Measurements from ENCODE around the gene PDE4B.

Gene PDE4B

GRCh38 chr1:66323958-66324625 lies 531.4 kb downstream of the PDE4B start:
- no peak for DNase-seq

DNA sequence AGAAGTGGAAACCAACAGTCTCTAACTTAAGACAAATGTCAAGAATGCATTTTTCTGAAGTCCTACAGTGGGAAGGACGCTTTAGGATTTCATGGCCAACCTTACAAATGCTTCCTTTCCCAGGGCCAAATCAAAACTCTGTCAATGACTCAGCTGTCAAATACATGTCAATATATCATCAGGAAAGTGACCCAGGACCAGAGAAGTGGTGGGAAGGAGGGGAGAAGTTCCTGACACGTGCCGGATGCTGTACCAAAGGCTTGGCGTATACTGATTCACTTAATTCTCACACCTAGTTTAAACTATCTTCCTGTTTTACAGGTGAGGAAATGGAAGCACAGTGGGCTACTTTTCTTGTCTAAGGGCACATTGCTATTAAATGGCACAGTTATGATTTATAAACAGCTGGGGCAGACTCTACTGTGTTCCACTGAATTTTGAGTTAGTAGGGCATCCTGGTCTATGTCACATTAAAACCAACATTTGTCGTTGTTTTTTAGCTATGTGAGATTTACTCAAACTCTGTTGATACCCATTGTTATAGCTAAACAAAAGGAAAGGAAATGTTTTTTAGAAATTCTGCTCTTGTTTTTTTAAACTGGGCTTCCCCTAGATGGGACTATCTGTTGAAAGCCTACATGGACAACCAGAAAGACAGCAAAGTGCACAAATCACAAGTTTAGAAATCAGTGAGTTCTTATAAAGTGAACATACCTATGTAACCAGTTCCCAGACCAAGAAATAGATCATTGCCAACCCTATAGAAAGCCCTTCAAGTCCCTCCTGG lies 533.1 kb downstream of the PDE4B start:
- no peak for DNase-seq

DNA sequence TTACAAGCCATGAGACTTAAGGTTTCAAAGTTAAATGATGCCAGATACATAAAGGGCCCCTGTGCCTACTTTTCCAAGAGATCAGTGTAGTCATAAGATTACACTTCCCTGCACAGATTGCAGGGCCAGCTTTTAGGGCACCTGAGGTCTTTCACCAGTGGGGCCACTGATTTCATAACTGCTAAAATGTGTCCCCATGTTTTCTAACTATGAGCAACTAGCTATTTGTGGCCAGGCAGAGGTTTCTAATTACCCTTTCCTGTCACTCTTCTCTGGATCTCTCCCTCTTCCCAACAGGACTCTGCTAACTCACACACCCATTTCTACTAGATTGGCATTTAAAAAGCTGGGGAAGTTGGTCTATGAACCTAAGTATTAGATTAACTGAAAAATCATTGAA lies 534.2 kb downstream of the PDE4B start:
- no peak for DNase-seq

GRCh38 chr1:66327588-66327987 lies 534.9 kb downstream of the PDE4B start:
- DNase-seq: no peak

DNA sequence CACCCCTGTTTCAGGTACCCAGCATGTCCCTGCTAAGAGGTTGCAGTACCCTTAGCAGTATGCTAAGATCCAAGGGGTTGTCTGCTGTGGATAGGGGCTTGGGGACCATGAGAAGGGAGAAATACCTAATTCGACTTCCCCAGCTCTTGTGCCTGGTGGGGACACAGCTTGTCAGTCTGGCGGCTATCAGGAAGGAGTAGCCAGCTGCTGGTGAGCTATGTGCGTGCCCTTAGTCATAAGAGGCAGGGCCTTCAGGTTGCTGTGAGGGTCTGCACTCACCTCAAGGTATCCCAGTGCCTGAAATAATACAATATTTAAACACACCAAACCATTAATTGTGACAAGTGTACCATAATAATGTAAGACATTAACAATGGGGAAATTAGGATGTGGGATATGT lies 536.2 kb downstream of the PDE4B start:
- DNase-seq: no peak

DNA sequence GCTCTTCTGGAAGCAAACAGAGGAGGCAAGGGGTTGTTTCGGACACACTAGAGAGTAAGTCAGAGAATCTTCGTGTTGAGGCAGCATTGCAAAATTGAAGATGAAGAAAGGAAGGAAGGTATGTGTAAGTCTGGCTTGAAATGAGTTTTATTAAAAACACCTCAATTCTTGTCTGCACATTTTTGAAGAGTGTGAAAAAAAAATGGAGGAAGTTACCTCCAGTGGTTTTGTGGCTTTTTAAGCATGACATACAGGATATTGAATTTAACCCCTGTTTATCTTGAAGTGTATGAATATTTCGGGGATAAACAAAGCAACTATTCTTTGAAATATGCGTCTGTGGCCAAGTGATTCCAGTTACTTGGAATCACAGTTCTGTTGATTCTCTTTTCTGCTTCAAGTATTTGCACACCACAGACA lies 538.0 kb downstream of the PDE4B start:
- no peak for DNase-seq

DNA sequence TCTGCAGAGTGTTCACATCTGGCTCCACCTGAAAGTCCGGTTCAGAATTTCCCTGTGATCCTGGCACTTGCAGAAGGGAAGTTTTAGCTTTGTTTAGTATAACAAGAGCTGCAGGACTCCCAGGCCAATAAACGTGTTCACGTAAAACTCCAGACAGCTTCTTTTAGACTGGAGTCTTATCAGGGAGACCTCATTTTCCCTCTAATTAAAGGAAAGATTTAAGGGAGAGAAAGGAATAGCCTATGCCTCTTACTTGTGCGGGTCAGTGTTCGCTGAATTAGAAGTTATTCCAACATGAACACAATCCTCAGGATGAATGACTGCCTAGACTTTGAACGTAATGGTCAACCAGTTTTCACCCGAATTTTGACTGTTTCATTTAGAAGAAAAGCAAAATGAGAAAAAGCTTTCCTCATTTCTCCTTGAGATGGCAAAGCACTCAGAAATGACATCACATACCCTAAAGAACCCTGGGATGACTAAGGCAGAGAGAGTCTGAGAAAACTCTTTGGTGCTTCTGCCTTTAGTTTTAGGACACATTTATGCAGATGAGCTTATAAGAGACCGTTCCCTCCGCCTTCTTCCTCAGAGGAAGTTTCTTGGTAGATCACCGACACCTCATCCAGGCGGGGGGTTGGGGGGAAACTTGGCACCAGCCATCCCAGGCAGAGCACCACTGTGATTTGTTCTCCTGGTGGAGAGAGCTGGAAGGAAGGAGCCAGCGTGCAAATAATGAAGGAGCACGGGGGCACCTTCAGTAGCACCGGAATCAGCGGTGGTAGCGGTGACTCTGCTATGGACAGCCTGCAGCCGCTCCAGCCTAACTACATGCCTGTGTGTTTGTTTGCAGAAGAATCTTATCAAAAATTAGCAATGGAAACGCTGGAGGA lies 539.2 kb downstream of the PDE4B start:
- peak; percentile 52 for DNase-seq

- DNase-seq: no peak
Observed at GRCh38 chr1:66332548-66332901, 539.8 kb downstream of the PDE4B start.

DNA sequence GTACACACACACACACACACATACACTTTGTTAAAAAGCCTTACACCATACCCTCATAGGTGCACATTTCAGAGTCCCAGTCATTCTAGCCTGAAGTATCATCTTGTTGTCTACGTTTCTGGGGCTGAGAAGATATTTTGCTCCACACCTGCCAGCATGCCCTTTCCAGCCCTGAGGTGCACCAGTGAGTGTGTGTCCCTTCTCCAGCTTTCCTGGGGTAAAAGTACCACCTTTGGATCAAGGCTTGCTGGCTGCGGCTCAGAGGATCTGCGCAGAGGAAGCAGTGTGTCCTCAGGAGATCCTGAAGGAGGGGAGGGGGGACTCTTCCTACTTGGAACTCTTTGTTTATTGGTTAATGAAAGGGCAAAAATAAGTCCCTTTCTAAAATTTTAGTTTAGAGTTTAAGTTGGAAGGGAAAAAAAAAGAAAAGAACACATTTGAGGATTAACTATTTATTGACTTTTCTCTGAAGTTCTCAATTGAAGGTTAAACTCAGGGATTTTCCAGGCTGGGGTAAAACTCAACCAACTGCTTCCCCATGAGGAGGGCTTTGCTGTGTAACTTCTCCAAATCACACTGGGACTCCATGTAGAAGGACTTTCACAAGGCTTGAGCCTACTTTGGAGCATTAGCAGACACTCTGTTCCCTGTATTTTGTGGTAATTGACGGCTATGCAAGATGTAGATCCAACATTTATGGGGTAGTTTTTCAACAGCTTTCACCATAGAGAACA lies 540.9 kb downstream of the PDE4B start:
- DNase-seq: peak; percentile 31

GRCh38 chr1:66334318-66334717 lies 541.6 kb downstream of the PDE4B start:
- peak; percentile 22 for DNase-seq

DNA sequence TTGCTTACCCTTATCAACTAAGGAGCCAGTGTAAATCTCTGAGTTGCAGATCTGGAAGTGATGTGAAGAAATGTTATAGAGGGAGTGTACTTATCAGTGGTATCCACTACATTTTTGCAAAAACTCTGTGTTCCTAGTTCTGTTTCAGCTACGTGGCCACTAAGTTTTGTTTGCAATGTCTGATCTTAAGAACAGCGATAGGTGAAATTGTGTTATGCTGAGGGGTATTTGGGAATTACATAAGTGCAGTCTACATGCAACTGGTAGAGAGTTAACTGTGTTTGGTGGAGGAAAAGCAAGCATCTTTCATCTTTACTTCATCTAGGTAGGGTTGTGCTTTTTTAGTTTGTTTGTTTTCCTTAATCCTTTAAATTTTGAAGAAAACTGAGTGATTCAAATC lies 542.4 kb downstream of the PDE4B start:
- no peak for DNase-seq

GRCh38 chr1:66335859-66336640 lies 543.4 kb downstream of the PDE4B start:
- peak; percentile 72 for DNase-seq

- DNase-seq: no peak
Observed at GRCh38 chr1:66336641-66336990, 543.9 kb downstream of the PDE4B start.

- no peak for DNase-seq
Observed at GRCh38 chr1:66337249-66337648, 544.6 kb downstream of the PDE4B start.

- no peak for DNase-seq
Observed at GRCh38 chr1:66339944-66340343, 547.2 kb downstream of the PDE4B start.

DNA sequence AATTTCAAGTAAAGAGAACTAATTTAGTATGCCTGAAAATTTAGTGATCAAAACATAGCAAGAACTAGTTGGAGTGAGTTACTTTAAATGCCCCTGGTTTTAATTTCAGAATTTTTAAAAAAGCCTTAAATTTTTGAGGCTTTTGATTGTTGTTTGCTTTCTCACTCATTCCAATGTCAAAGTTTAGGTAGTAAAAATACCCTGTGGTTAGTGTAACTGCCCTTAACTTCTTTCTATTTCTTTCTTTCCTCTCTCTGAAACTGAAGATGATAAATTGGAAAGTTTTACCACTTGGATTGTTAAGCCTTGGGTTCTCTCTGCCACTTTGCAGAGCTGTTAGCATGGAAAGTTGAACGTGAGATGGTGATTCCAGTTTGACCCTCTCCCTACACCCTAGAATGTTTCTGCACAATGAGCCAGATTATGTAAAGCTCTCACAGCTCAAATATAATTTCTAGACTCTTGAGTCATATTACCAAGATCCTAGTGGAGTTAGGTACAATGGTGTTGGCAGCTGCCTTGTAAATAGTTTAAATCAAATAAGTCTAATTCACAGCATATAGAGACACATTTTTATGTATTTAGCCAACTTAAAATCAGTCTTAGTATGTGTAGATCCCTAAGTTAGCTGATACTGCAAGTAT lies 548.9 kb downstream of the PDE4B start:
- no peak for DNase-seq

- DNase-seq: no peak
Observed at GRCh38 chr1:66342707-66343106, 550.0 kb downstream of the PDE4B start.

DNA sequence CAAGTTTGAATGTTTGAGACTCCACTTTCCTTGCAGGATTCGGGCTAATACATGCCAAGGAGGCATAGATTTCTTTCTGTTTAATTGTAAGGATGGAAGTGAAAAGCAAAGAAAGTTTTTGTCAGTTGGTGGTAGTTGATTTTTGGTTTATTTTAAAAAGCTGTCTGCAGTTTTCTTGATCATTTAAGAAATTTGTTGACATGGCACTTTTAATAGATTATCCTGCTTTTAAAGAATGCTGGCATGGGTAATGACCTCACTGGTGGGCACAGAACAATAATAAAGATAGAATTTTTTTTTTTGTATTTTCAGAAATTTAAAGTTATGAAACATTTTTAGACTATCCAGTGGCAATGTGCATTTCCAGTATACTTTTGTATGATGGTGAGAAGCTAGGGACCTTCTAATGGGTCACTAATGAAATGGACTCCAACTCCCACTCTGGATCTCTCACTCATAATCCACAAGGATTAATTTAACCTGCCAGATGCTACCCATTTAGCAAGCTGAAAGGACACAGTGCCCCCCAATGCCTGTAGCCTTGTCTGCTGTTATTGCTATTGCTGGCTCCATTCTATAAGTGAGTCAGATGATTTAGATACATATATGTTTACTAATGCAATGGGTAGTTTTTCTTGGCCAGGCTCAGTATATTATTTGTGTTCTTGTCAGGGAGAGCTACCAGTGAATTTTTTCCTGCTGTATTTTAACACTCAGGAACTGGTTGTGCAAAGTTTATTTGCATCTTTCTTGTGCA lies 551.1 kb downstream of the PDE4B start:
- no peak for DNase-seq

DNA sequence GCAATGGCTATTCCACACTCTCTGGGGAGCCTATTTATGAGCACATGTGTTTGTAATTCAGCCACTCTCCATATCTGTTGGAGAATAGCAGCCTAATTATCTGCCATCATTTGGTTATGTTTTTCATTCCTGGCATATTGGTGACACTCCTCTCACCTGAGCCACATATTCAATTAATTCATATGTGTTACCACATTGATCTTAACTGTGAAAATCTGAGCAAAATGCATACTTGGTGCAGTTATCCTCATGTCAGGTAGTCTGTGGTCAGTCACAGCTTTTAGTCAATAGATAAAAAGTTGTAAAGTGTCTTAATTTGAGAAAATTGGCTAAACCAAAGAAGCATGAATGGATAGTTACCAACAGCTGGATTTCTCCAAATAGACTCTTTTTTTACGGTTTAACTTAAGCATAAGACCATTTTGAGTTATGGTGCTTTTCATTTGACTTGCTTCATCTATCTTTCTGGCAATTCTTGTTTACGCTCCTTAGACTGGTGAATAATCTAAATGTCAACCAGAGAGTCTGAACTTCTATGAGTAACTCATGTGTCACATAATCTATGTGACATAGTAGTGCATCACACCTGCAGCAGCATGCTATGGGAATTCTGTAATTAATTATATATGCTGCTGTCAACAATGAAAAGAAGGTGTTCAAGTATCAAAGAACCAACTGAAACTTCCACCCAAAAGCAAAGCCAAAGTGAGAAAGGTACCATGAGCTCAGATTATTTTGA lies 553.5 kb downstream of the PDE4B start:
- no peak for DNase-seq

DNA sequence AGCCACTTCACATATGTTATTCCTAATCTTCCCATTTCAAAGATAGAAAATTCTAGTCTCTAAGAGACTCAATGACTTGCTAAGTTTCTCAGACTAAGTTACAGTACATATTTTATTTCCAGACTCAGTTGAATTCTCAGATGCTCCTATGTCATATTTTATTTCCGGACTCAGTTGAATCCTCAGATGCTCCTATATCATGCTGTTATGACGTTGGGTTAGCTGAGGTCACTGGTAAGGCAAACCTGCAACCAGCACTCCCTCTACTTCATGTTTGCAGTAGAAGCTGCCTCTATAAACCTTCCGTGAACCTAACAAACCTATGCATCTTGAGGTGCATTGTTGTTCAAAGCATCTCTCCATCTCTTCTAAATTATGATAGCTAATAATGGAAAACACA lies 554.2 kb downstream of the PDE4B start:
- no peak for DNase-seq
